ENCODE data around the gene SWAP70. TPM values are rescaled to one million over a fixed set of nuclear protein-coding genes. Genes with fewer than 3 reads are reported as not detected.

The SWAP70 gene
- total and polyA plus RNA-seq, 9 of the 15 experiments (the other 6 are each of a cell fraction or from before 2014, with no cell fraction given) = 1.7 to 4.9 (median 3.9) TPM

DNA sequence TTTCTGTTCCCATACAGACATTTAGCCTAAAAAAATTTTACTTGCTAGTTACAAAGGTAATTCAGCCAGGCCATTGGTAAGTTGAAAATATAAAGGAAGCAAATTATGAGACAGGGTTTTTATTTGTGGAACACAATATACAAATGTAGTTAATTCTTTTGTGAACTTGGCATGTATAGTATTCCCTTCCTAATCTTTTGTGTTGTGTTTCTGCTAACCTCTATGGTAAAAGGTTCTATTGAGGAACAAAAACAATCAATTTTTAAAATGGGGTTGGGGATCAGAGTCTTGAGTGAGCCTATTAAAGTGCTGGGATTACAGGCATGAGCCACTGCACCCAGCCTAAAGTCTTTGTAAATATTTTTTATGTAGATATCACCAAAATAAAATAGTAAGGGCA lies 14.1 kb downstream of the SWAP70 start:
- in situ Hi-C loops (cut with MboI) (no loop called here), intact Hi-C loops (cut with micrococcal nuclease) (no loop called here)
- ChIA-PET POLR2A (interaction anchor here (0.6 to 1.1 kb wide), 2 partner anchors 11 to 867 kb away, joined by 3 to 4 read pairs; a partner anchor contains a TSS), CTCF (ENCODE audit: low intra/inter-chr PET ratio) (no interaction called here)
- no peak overlapping the region for H3K9ac ChIP-seq (ENCODE audit: insufficient read depth in 1 of 2, low read depth in 2 of 2, low read length in 2 of 2)
- no peak overlapping the region for H3K4me3 ChIP-seq
- no TSS peak for BruUV-seq (replicated peaks)
- H2AFZ ChIP-seq (ENCODE audit: low read depth, low read length) = no peak overlapping the region
- FAIRE-seq (no peak), DNase-seq (ENCODE audit: extremely low read depth in 1 of 4, low spot score in 3 of 4) (no peak), ATAC-seq (no peak)
- H3K9me3 ChIP-seq (replicated peaks; ENCODE audit: control insufficient read depth, insufficient read depth, low read depth, low read length) = no peaks in the 10 kb centered on the region
- H3K36me3 ChIP-seq (ENCODE audit: control insufficient read depth, insufficient read depth, low read length) = no peaks in the 10 kb centered on the region
- no peak overlapping the region for H3K4me2 ChIP-seq (ENCODE audit: insufficient read depth, low read length)
- H3K4me1 ChIP-seq (replicated peaks in 1 of 2; ENCODE audit: control insufficient read depth in 2 of 2, insufficient read depth in 2 of 2, low read length in 2 of 2) = no peaks in the 10 kb centered on the region
- no peak for TF ChIP-seq CBFA2T2 (conservative IDR thresholded peaks at IDR 0.05)
- no peak for TF ChIP-seq HBP1 (CRISPR knock-in tag; IDR thresholded peaks at IDR 0.05)
- no peak for TF ChIP-seq MCM3 (IDR thresholded peaks at IDR 0.05)
- no peak for TF ChIP-seq ZNF695 (CRISPR knock-in tag; IDR thresholded peaks at IDR 0.05)
- TF ChIP-seq, protein P1, sequence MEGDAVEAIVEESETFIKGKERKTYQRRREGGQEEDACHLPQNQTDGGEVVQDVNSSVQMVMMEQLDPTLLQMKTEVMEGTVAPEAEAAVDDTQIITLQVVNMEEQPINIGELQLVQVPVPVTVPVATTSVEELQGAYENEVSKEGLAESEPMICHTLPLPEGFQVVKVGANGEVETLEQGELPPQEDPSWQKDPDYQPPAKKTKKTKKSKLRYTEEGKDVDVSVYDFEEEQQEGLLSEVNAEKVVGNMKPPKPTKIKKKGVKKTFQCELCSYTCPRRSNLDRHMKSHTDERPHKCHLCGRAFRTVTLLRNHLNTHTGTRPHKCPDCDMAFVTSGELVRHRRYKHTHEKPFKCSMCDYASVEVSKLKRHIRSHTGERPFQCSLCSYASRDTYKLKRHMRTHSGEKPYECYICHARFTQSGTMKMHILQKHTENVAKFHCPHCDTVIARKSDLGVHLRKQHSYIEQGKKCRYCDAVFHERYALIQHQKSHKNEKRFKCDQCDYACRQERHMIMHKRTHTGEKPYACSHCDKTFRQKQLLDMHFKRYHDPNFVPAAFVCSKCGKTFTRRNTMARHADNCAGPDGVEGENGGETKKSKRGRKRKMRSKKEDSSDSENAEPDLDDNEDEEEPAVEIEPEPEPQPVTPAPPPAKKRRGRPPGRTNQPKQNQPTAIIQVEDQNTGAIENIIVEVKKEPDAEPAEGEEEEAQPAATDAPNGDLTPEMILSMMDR (IDR thresholded peaks at IDR 0.05 in 2 of 3, conservative IDR thresholded peaks at IDR 0.05 in 1 of 3; ENCODE audit: insufficient read depth in 2 of 3, low read depth in 1 of 3, low read length in 3 of 3) = no peak
- no peak for TF ChIP-seq EWSR1 (IDR thresholded peaks at IDR 0.05; ENCODE audit: borderline replicate concordance, low read depth, partially characterized antibody)
- H4K20me1 ChIP-seq (replicated peaks; ENCODE audit: control insufficient read depth, insufficient read depth, low read length) = no peaks in the 10 kb centered on the region
- peaks cover 4% of the 10 kb centered on the region in 2 experiments; a peak in 1 of 5 replicates for H3K27me3 ChIP-seq (ENCODE audit: control insufficient read depth in 2 of 2, insufficient read depth in 2 of 2, low read length in 2 of 2)
- H3K9me1 ChIP-seq (ENCODE audit: control insufficient read depth, insufficient read depth, low read length) = no peaks in the 10 kb centered on the region
- no peak overlapping the region for H3K27ac ChIP-seq (ENCODE audit: extremely low read depth, low read depth, low read length)
- no peaks in the 10 kb centered on the region for H3K79me2 ChIP-seq (ENCODE audit: control insufficient read depth, insufficient read depth, low read length)

Measured in K562 (cell line).